ENCODE data around the gene CD99. TPM values are rescaled to one million over a fixed set of nuclear protein-coding genes. Genes with fewer than 3 reads are reported as not detected.

CD99 gene
- polyA plus RNA-seq, 1 donor = 229 TPM

DNA sequence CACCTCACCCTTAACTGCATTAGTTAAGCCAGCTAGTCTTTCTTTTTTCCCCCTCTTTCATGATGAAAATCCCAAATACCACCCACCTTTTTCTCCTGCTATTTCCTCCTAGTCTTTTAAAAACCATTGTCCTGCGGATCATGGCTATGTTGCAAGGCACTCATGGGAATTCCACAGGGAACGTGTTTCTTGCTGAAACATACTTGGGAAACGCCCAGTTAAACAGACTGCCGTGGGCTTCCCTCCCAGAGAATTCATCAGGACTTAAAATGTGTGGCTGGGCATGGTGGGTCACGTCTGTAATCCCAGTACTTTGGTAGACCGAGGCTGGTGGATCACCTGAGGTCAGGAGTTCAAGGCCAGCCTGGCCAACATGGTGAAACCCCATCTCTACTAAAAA is 92.9 kb downstream of the CD99 start:
- no peak for DNase-seq
- H3K4me1 ChIP-seq (ENCODE audit: control insufficient read depth, insufficient read depth, low read length) = peaks cover 20% of the 10 kb centered on the region
- no peaks in the 10 kb centered on the region for H3K27me3 ChIP-seq (ENCODE audit: control insufficient read depth, insufficient read depth, low read length)
- no peaks in the 10 kb centered on the region for H3K9me3 ChIP-seq (ENCODE audit: control insufficient read depth, low read depth, low read length)
- no peak overlapping the region for H3K27ac ChIP-seq (ENCODE audit: low read length)
- H3K4me3 ChIP-seq (ENCODE audit: low read length) = no peak overlapping the region
- WGBS (ENCODE audit: insufficient coverage, low lambda C conversion rate) = no CpG with 5 or more reads among the region's 6 CpGs
- H3K36me3 ChIP-seq (ENCODE audit: control insufficient read depth, insufficient read depth, low read length) = no peaks in the 10 kb centered on the region

- Histone ChIP-seq H3K27me3 (ENCODE audit: control insufficient read depth, insufficient read depth, low read length) (no peaks in the 10 kb centered on the region), H3K36me3 (ENCODE audit: control insufficient read depth, insufficient read depth, low read length) (no peaks in the 10 kb centered on the region), H3K4me1 (ENCODE audit: control insufficient read depth, insufficient read depth, low read length) (peaks cover 13% of the 10 kb centered on the region), H3K9me3 (ENCODE audit: control insufficient read depth, low read depth, low read length) (no peaks in the 10 kb centered on the region), H3K4me3 (ENCODE audit: low read length) (no peak overlapping the region), H3K27ac (ENCODE audit: low read length) (no peak overlapping the region)
- DNase-seq = no peak
- WGBS (ENCODE audit: insufficient coverage, low lambda C conversion rate) = no CpG with 5 or more reads among the region's 4 CpGs
These were observed 94.4 kb downstream of the CD99 start for GRCh38 chrX:2785538-2785937.

GRCh38 chrX:2788980-2789379 is 97.9 kb downstream of the CD99 start:
- H3K27ac ChIP-seq (ENCODE audit: low read length) = no peak overlapping the region
- no peak for DNase-seq
- H3K36me3 ChIP-seq (ENCODE audit: control insufficient read depth, insufficient read depth, low read length) = no peaks in the 10 kb centered on the region
- H3K4me3 ChIP-seq (ENCODE audit: low read length) = no peak overlapping the region
- no CpG with 5 or more reads among the region's 4 CpGs for WGBS (ENCODE audit: insufficient coverage, low lambda C conversion rate)
- no peaks in the 10 kb centered on the region for H3K4me1 ChIP-seq (ENCODE audit: control insufficient read depth, insufficient read depth, low read length)
- no peaks in the 10 kb centered on the region for H3K9me3 ChIP-seq (ENCODE audit: control insufficient read depth, low read depth, low read length)
- no peaks in the 10 kb centered on the region for H3K27me3 ChIP-seq (ENCODE audit: control insufficient read depth, insufficient read depth, low read length)

- Histone ChIP-seq H3K36me3 (ENCODE audit: control insufficient read depth, insufficient read depth, low read length) (no peaks in the 10 kb centered on the region), H3K4me3 (ENCODE audit: low read length) (no peak overlapping the region), H3K4me1 (ENCODE audit: control insufficient read depth, insufficient read depth, low read length) (no peaks in the 10 kb centered on the region), H3K27ac (ENCODE audit: low read length) (no peak overlapping the region), H3K27me3 (ENCODE audit: control insufficient read depth, insufficient read depth, low read length) (no peaks in the 10 kb centered on the region), H3K9me3 (ENCODE audit: control insufficient read depth, low read depth, low read length) (no peaks in the 10 kb centered on the region)
- 92% methylated on average over 2 of the region's 3 CpGs for WGBS (ENCODE audit: insufficient coverage, low lambda C conversion rate)
- no peak for DNase-seq
These were observed 98.5 kb downstream of the CD99 start for GRCh38 chrX:2789569-2789968.

Other genes with a start within 250 kb of the CD99 start
- 17.9 TPM for gene DHRSX, start 190.3 kb upstream of the CD99 start, polyA plus RNA-seq
- 35.9 TPM for gene ZBED1, start 190.3 kb upstream of the CD99 start, polyA plus RNA-seq
- gene XG, start 60.7 kb downstream of the CD99 start, polyA plus RNA-seq = 0.06 TPM
- 13.2 TPM for gene GYG2, start 137.6 kb downstream of the CD99 start, polyA plus RNA-seq
- 34.1 TPM for gene ARSD, start 238.0 kb downstream of the CD99 start, polyA plus RNA-seq

Data from large intestine (tissue), 3 donors.